WTC11 (cell line): Measurements from ENCODE around the gene TNKS2. TPM values are rescaled to one million over a fixed set of nuclear protein-coding genes. Genes with fewer than 3 reads are reported as not detected.
A peak's percentile ranks its signal among the peaks of the same experiment; 100 is the strongest.

Source experiments
- ATAC-seq: fragments of 200-7000 bp; cut with Tn5 transposase; 2 replicates; pipeline ENCODE4 v1.10.0; 2021; ENCODE audit warnings: mild to moderate bottlenecking, moderate library complexity
- CTCF ChIA-PET: fragments of 300-600 bp; sonication (Branson Sonifier 250); formaldehyde crosslinking; loops from one replicate; lab custom pipeline; 2021; ENCODE audit warnings: antibody characterized with exemption; lab: Charles Lee
- POLR2A ChIA-PET: fragments of 350-600 bp; sonication (Branson Sonifier 250); formaldehyde crosslinking; loops from one replicate; lab custom pipeline; 2021; ENCODE audit warnings: antibody characterized with exemption; lab: Charles Lee
- DNase-seq: peaks from one replicate; pipeline ENCODE4 v3.0.0; 2021; ENCODE audit warnings: low spot score
- H3K27ac Mint-ChIP-seq: 2 replicates; pipeline ENCODE4 v1.8.0; 2021; ENCODE audit warnings: mixed read lengths
- H3K27me3 Mint-ChIP-seq: 2 replicates; pipeline ENCODE4 v1.8.0; 2021; ENCODE audit warnings: low read depth, mild to moderate bottlenecking, moderate library complexity, mixed read lengths
- H3K36me3 Mint-ChIP-seq: 2 replicates; pipeline ENCODE4 v1.8.0; 2021; ENCODE audit warnings: mixed read lengths
- H3K4me1 Mint-ChIP-seq: 2 replicates; pipeline ENCODE4 v1.8.0; 2022; ENCODE audit warnings: mixed read lengths
- H3K4me3 Mint-ChIP-seq: 2 replicates; pipeline ENCODE4 v1.8.0; 2021; ENCODE audit warnings: mild to moderate bottlenecking, moderate library complexity, mixed read lengths
- H3K9me3 Mint-ChIP-seq: 2 replicates; pipeline ENCODE4 v1.8.0; 2021; ENCODE audit warnings: mixed read lengths
- ELF4 ChIP-seq: sonication (generic); formaldehyde crosslinking; IDR thresholded peaks from 2 replicates; pipeline ENCODE4 v1.8.1; 2022; ENCODE audit warnings: low read depth, mild to moderate bottlenecking, moderate library complexity, missing genetic modification reagents
- ESRRA ChIP-seq: sonication (generic); formaldehyde crosslinking; IDR thresholded peaks from 2 replicates; pipeline ENCODE4 v1.8.1; 2022; ENCODE audit warnings: mild to moderate bottlenecking, missing genetic modification reagents, borderline replicate concordance
- FOXJ3 ChIP-seq: sonication (generic); formaldehyde crosslinking; IDR thresholded peaks from 2 replicates; pipeline ENCODE4 v1.9.0; 2021; ENCODE audit warnings: missing genetic modification reagents, mild to moderate bottlenecking, borderline replicate concordance
- GABPB1 ChIP-seq: sonication (generic); formaldehyde crosslinking; IDR thresholded peaks from 2 replicates; pipeline ENCODE4 v1.8.1; 2023; ENCODE audit warnings: mild to moderate bottlenecking, missing genetic modification reagents
- GTF2I ChIP-seq: fragments of 250-450 bp; sonication (Bioruptor Pico); conservative IDR thresholded peaks from 2 replicates; pipeline ENCODE4 v1.4.0; 2021; ENCODE audit warnings: mild to moderate bottlenecking
- HMGA2 ChIP-seq: fragments of 250-450 bp; sonication (Bioruptor Pico); IDR thresholded peaks from 2 replicates; pipeline ENCODE4 v1.4.0; 2021; ENCODE audit warnings: mild to moderate bottlenecking, moderate library complexity
- JUN ChIP-seq: sonication (generic); formaldehyde crosslinking; IDR thresholded peaks from 2 replicates; pipeline ENCODE4 v1.8.0; 2023; ENCODE audit warnings: mild to moderate bottlenecking, missing genetic modification reagents
- NFYB ChIP-seq: sonication (generic); formaldehyde crosslinking; conservative IDR thresholded peaks from 2 replicates; pipeline ENCODE4 v1.8.0; 2022; ENCODE audit warnings: low read depth, missing genetic modification reagents
- PRRX2 ChIP-seq: fragments of 250-450 bp; sonication (Bioruptor Pico); IDR thresholded peaks from 2 replicates; pipeline ENCODE4 v1.8.0; 2021; ENCODE audit warnings: mild to moderate bottlenecking
- RORB ChIP-seq: fragments of 250-450 bp; sonication (Bioruptor Pico); IDR thresholded peaks from 2 replicates; pipeline ENCODE4 v1.9.0; 2021; ENCODE audit warnings: mild to moderate bottlenecking
- TEAD4 ChIP-seq: sonication (generic); formaldehyde crosslinking; IDR thresholded peaks from 2 replicates; pipeline ENCODE4 v1.8.0; 2022; ENCODE audit warnings: mild to moderate bottlenecking, missing genetic modification reagents
- ZNF121 ChIP-seq: sonication (generic); formaldehyde crosslinking; IDR thresholded peaks from 2 replicates; pipeline ENCODE4 v1.8.0; 2023; ENCODE audit warnings: missing genetic modification reagents
- total RNA-seq: library from RNA; stranded (reverse); gene quantifications from 3 replicates; pipeline ENCODE4 v1.2.3, GENCODE V29; 2021
- TF ChIP-seq, protein P1 (sequence below): sonication (generic); formaldehyde crosslinking; IDR thresholded peaks from 2 replicates; pipeline ENCODE4 v1.8.0; 2023; ENCODE audit warnings: mild to moderate bottlenecking, missing genetic modification reagents
- TF ChIP-seq, protein P2 (sequence below): sonication (generic); formaldehyde crosslinking; IDR thresholded peaks from 2 replicates; pipeline ENCODE4 v1.8.0; 2023; ENCODE audit warnings: missing genetic modification reagents
- TF ChIP-seq, protein P3 (sequence below): sonication (generic); formaldehyde crosslinking; IDR thresholded peaks from 2 replicates; pipeline ENCODE4 v1.8.0; 2022; ENCODE audit warnings: mild to moderate bottlenecking, missing genetic modification reagents
- TF ChIP-seq, protein P4 (sequence below): fragments of 250-450 bp; sonication (Bioruptor Pico); IDR thresholded peaks from 2 replicates; pipeline ENCODE4 v1.9.0; 2021; ENCODE audit warnings: mild to moderate bottlenecking, borderline replicate concordance
- TF ChIP-seq, protein P5 (sequence below): fragments of 250-450 bp; sonication (Bioruptor Pico); conservative IDR thresholded peaks from 2 replicates; pipeline ENCODE4 v1.9.0; 2021; ENCODE audit warnings: mild to moderate bottlenecking
- TF ChIP-seq, protein P6 (sequence below): sonication (generic); formaldehyde crosslinking; conservative IDR thresholded peaks from 2 replicates; pipeline ENCODE4 v1.8.1; 2022; ENCODE audit warnings: mild to moderate bottlenecking, missing genetic modification reagents

TNKS2 gene
- total RNA-seq, 1 experiment from 2014 or later: 53.5 TPM

DNA sequence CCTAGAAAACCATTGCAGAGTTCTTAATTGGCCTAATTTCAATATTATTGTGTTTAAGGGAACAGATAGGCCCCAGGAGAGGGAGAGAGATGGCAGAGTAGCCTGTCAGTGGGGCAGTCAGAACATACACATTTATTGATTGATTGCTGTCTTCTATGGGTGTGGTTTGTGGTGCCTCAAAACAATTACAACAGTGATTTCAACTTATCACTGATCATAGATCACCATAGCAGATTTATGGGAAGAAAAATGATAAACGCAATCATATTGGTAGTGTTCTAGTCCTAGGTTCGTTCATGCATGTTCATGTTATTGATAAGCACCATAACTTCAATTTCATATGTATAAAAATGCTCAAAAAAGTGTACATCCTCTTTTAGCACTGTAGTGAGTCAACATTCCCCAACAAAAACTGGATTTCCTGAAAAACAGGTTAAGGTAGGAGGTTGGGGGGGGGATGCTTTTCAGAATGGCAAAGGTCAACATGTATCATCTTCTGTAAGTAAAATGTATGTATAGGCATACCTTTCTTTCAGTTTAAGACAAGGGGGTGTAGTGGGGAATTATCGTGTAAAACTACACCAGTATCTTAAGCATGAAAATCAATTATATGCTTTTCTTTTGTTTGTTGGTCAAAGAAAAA, 1.1 kb upstream of the TNKS2 start:
- DNase-seq (no peak), ATAC-seq (no peak)
- TF ChIP-seq ELF4 (no peak), RORB (CRISPR knock-in tag) (no peak), ESRRA (CRISPR knock-in tag) (no peak), HMGA2 (CRISPR knock-in tag) (no peak), PRRX2 (CRISPR knock-in tag) (no peak), ZNF121 (no peak), FOXJ3 (CRISPR knock-in tag) (no peak)
- TF ChIP-seq, protein P1, sequence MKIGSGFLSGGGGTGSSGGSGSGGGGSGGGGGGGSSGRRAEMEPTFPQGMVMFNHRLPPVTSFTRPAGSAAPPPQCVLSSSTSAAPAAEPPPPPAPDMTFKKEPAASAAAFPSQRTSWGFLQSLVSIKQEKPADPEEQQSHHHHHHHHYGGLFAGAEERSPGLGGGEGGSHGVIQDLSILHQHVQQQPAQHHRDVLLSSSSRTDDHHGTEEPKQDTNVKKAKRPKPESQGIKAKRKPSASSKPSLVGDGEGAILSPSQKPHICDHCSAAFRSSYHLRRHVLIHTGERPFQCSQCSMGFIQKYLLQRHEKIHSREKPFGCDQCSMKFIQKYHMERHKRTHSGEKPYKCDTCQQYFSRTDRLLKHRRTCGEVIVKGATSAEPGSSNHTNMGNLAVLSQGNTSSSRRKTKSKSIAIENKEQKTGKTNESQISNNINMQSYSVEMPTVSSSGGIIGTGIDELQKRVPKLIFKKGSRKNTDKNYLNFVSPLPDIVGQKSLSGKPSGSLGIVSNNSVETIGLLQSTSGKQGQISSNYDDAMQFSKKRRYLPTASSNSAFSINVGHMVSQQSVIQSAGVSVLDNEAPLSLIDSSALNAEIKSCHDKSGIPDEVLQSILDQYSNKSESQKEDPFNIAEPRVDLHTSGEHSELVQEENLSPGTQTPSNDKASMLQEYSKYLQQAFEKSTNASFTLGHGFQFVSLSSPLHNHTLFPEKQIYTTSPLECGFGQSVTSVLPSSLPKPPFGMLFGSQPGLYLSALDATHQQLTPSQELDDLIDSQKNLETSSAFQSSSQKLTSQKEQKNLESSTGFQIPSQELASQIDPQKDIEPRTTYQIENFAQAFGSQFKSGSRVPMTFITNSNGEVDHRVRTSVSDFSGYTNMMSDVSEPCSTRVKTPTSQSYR: no peak
- TF ChIP-seq, protein P2, sequence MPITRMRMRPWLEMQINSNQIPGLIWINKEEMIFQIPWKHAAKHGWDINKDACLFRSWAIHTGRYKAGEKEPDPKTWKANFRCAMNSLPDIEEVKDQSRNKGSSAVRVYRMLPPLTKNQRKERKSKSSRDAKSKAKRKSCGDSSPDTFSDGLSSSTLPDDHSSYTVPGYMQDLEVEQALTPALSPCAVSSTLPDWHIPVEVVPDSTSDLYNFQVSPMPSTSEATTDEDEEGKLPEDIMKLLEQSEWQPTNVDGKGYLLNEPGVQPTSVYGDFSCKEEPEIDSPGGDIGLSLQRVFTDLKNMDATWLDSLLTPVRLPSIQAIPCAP (CRISPR knock-in tag): no peak
- TF ChIP-seq, protein P3, sequence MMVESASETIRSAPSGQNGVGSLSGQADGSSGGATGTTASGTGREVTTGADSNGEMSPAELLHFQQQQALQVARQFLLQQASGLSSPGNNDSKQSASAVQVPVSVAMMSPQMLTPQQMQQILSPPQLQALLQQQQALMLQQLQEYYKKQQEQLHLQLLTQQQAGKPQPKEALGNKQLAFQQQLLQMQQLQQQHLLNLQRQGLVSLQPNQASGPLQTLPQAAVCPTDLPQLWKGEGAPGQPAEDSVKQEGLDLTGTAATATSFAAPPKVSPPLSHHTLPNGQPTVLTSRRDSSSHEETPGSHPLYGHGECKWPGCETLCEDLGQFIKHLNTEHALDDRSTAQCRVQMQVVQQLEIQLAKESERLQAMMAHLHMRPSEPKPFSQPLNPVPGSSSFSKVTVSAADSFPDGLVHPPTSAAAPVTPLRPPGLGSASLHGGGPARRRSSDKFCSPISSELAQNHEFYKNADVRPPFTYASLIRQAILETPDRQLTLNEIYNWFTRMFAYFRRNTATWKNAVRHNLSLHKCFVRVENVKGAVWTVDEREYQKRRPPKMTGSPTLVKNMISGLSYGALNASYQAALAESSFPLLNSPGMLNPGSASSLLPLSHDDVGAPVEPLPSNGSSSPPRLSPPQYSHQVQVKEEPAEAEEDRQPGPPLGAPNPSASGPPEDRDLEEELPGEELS: no peak
- Mint-ChIP-seq H3K36me3 (peaks cover 9% of the 10 kb centered on the region), H3K27ac (peak overlapping the region; percentile 99), H3K9me3 (no peaks in the 10 kb centered on the region), H3K4me3 (peak overlapping the region; percentile 90), H3K4me1 (peaks cover 38% of the 10 kb centered on the region), H3K27me3 (no peaks in the 10 kb centered on the region)
- POLR2A ChIA-PET: interaction anchor here (1.0 kb wide), 1 partner anchor 90 kb away, joined by 5 read pairs; no protein-coding TSS in a partner anchor
- CTCF ChIA-PET: interaction anchor here (0.9 to 1.5 kb wide), 6 partner anchors 12 to 116 kb away, joined by 3 to 5 read pairs (median 4); no protein-coding TSS in a partner anchor

DNA sequence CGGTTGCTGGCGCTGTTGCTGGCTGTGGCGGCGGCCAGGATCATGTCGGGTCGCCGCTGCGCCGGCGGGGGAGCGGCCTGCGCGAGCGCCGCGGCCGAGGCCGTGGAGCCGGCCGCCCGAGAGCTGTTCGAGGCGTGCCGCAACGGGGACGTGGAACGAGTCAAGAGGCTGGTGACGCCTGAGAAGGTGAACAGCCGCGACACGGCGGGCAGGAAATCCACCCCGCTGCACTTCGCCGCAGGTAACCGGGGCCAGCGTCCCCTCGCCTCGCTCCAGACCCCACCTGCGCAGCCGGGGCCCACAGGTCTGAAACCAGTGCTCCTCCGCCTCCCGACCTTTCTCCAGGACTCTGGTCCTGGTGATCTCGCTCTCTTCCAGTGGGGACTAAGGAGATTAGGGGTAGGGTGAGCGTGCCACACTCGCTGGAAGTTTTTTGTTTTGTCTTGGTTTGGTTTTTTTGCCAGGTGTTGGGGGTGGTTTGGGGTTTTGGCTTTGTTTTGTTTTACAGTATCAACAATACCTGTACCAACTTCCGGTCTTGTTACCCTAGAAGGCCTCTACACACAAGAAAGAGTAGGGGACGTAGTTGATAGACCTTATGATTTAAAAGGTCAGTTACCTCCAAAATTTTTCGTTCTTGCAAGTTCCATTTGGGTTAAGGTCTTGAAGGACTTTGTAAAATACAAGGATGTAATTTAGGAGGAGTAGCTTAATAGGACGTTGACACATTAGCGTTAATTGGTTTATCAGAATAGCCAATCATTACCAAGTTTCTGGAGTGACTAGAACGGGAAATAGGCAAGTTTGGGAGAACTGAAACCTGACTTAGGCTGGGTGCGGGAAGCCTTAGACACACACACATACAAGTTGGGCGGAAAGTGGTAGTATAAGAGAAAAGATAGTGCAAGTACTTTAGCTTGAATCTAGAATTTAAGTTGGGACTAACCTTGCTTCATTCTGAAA, 704 bp downstream of the TNKS2 start:
- peak; percentile 52 for ATAC-seq
- POLR2A ChIA-PET: interaction anchor here (0.9 to 1.2 kb wide), 5 partner anchors 16 to 125 kb away, joined by 3 to 7 read pairs (median 3); partner anchors contain the start of gene BTAF1
- H3K27ac Mint-ChIP-seq: peak overlapping the region; percentile 100
- TF ChIP-seq, protein P4, sequence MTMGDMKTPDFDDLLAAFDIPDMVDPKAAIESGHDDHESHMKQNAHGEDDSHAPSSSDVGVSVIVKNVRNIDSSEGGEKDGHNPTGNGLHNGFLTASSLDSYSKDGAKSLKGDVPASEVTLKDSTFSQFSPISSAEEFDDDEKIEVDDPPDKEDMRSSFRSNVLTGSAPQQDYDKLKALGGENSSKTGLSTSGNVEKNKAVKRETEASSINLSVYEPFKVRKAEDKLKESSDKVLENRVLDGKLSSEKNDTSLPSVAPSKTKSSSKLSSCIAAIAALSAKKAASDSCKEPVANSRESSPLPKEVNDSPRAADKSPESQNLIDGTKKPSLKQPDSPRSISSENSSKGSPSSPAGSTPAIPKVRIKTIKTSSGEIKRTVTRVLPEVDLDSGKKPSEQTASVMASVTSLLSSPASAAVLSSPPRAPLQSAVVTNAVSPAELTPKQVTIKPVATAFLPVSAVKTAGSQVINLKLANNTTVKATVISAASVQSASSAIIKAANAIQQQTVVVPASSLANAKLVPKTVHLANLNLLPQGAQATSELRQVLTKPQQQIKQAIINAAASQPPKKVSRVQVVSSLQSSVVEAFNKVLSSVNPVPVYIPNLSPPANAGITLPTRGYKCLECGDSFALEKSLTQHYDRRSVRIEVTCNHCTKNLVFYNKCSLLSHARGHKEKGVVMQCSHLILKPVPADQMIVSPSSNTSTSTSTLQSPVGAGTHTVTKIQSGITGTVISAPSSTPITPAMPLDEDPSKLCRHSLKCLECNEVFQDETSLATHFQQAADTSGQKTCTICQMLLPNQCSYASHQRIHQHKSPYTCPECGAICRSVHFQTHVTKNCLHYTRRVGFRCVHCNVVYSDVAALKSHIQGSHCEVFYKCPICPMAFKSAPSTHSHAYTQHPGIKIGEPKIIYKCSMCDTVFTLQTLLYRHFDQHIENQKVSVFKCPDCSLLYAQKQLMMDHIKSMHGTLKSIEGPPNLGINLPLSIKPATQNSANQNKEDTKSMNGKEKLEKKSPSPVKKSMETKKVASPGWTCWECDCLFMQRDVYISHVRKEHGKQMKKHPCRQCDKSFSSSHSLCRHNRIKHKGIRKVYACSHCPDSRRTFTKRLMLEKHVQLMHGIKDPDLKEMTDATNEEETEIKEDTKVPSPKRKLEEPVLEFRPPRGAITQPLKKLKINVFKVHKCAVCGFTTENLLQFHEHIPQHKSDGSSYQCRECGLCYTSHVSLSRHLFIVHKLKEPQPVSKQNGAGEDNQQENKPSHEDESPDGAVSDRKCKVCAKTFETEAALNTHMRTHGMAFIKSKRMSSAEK (CRISPR knock-in tag): no peak
- 0 out of 2 replicates have a peak, but pooled peaks have one; percentile 14 for TF ChIP-seq JUN (CRISPR knock-in tag)
- TF ChIP-seq TEAD4 (CRISPR knock-in tag): no peak
- no peak for TF ChIP-seq NFYB
- TF ChIP-seq, protein P5, sequence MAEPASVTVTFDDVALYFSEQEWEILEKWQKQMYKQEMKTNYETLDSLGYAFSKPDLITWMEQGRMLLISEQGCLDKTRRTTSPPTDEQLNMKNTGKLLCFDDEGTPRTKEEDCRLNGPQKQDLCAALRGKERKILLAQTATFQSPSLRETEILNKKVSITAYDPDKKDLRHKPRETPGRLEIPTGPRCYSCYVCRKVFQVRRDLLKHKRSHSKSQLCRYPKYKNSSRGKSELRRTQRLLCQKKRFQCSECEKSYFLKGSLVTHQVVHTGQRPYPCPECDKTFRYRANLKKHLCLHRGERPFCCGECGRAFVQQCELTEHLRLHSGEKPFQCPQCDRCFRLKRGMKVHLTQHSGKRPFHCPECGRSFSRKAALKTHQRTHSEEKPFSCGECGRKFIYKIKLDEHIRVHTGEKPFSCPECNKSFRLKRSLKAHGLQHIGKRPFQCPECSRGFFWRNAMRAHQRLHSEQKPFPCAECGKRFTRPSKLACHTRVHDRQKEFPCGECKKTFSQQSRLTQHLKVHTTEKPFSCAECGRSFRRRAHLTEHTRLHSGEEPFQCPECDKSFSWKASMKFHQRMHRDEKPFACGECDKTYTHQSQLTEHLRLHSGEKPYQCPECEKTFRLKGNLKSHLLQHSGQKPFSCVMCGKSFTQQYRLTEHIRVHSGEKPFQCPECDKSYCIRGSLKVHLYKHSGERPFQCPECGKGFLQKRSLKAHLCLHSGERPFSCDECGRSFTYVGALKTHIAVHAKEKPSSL (CRISPR knock-in tag): no peak
- TF ChIP-seq ESRRA (CRISPR knock-in tag): no peak; the same call in 1 of the 2 replicates
- TF ChIP-seq, protein P2 (CRISPR knock-in tag): no peak
- no peak for TF ChIP-seq GABPB1 (CRISPR knock-in tag)
- TF ChIP-seq GTF2I: no peak
- TF ChIP-seq, protein P6, sequence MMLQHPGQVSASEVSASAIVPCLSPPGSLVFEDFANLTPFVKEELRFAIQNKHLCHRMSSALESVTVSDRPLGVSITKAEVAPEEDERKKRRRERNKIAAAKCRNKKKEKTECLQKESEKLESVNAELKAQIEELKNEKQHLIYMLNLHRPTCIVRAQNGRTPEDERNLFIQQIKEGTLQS: no peak

More for the DNA sequence above, 704 bp downstream of the TNKS2 start:
- H3K4me1 Mint-ChIP-seq: peaks cover 38% of the 10 kb centered on the region
- peak; percentile 55 for DNase-seq
- CTCF ChIA-PET: interaction anchor here (1.3 kb wide), 1 partner anchor 114 kb away, joined by 3 read pairs; no protein-coding TSS in a partner anchor
- peaks cover 13% of the 10 kb centered on the region for H3K36me3 Mint-ChIP-seq
- H3K9me3 Mint-ChIP-seq: no peaks in the 10 kb centered on the region
- no peaks in the 10 kb centered on the region for H3K27me3 Mint-ChIP-seq
- peak overlapping the region; percentile 93 for H3K4me3 Mint-ChIP-seq
